ENCODE results near the gene SLC8A1.

SLC8A1 gene

DNA sequence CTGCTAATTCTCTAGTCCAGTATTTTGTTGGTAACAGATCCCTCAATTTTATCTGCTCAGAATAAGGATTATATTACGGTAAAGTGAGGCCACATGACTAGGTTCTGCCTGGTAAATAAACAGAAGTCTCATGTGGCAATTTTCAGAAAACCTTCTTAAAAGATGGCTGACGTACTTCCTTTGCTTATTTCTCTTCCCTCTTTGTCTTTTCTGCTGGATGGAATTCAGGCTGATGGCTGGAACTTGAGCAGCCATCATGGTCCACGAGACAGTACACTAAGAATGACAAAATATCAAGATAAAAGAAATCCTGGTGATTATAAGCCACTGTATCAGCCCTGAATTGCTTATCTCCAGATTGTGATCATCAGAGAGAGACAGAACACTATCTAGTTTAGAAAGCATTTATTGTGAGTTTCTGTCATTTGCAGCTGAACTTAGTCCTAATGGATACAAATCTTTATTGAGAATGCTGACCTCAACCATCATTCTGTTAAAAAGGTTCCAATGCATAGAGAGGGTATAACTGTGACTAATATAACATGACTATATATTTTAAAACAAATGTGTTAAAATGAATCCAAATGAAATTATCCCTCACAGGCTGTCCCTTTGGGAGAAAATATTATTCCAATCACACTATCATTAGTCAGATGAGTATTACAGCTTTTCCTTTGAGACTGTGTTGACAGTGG is 31.8 kb upstream of the SLC8A1 start:
- Histone ChIP-seq H3K4me1 (ENCODE audit: control insufficient read depth, insufficient read depth, low read length, poor library complexity, severe bottlenecking) (no peaks in the 10 kb centered on the region), H3K27me3 (replicated peaks; ENCODE audit: control insufficient read depth, insufficient read depth, low read length, poor library complexity, severe bottlenecking) (no peaks in the 10 kb centered on the region), H3K27ac (ENCODE audit: insufficient read depth, low read length, poor library complexity, severe bottlenecking) (no peak overlapping the region), H3K9me3 (ENCODE audit: control insufficient read depth, low read length) (no peaks in the 10 kb centered on the region), H3K36me3 (ENCODE audit: control insufficient read depth, insufficient read depth, low read length) (no peaks in the 10 kb centered on the region), H3K4me3 (ENCODE audit: insufficient read depth, low read depth, low read length, poor library complexity, severe bottlenecking) (no peak overlapping the region)
- DNase-seq: no peak

DNA sequence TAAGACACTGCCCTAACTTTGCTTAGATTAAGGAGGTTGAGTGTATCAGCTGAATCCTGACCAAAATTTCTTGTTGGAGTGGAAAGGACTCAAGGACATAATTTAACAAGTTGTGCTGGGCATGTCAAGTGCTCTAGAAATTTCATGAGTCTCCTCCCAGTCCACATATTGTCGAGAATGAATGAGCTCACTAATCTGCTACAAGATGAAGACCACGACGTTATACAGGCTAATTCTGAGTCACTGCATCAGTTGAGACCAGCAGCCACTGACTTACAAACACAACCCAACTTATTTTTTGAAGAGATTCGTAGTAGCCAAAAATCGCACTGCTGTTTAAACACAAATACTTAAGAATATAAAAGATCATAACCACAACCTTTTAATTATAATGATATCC is 28.7 kb upstream of the SLC8A1 start:
- Histone ChIP-seq H3K36me3 (ENCODE audit: control insufficient read depth, insufficient read depth, low read length) (no peaks in the 10 kb centered on the region), H3K4me3 (ENCODE audit: insufficient read depth, low read depth, low read length, poor library complexity, severe bottlenecking) (no peak overlapping the region), H3K9me3 (ENCODE audit: control insufficient read depth, low read length) (no peaks in the 10 kb centered on the region), H3K27me3 (replicated peaks; ENCODE audit: control insufficient read depth, insufficient read depth, low read length, poor library complexity, severe bottlenecking) (no peaks in the 10 kb centered on the region), H3K4me1 (ENCODE audit: control insufficient read depth, insufficient read depth, low read length, poor library complexity, severe bottlenecking) (no peaks in the 10 kb centered on the region), H3K27ac (ENCODE audit: insufficient read depth, low read length, poor library complexity, severe bottlenecking) (no peak overlapping the region)
- DNase-seq: no peak

DNA sequence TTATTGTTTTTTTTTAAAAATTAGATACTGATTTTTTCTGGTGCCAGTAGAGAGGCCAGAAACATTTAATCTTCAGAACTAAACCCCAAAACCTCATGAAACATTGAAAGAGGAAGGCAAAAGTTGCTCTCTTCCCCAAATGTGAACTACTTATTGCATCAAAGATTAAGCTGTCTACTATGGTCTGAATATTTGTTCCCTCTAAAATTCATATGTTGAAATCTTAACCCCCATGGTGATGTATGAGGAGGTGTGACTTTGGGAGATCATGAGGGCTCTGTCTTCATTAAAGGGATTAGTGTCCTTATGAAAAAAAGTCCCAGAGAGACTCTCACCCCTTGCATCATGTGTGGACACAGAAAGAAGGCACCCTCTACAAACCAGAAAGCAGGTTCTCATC is 28.2 kb upstream of the SLC8A1 start:
- Histone ChIP-seq H3K27ac (ENCODE audit: insufficient read depth, low read length, poor library complexity, severe bottlenecking) (no peak overlapping the region), H3K36me3 (ENCODE audit: control insufficient read depth, insufficient read depth, low read length) (no peaks in the 10 kb centered on the region), H3K27me3 (replicated peaks; ENCODE audit: control insufficient read depth, insufficient read depth, low read length, poor library complexity, severe bottlenecking) (no peaks in the 10 kb centered on the region), H3K9me3 (ENCODE audit: control insufficient read depth, low read length) (no peaks in the 10 kb centered on the region), H3K4me3 (ENCODE audit: insufficient read depth, low read depth, low read length, poor library complexity, severe bottlenecking) (no peak overlapping the region), H3K4me1 (ENCODE audit: control insufficient read depth, insufficient read depth, low read length, poor library complexity, severe bottlenecking) (no peaks in the 10 kb centered on the region)
- DNase-seq: no peak

DNA sequence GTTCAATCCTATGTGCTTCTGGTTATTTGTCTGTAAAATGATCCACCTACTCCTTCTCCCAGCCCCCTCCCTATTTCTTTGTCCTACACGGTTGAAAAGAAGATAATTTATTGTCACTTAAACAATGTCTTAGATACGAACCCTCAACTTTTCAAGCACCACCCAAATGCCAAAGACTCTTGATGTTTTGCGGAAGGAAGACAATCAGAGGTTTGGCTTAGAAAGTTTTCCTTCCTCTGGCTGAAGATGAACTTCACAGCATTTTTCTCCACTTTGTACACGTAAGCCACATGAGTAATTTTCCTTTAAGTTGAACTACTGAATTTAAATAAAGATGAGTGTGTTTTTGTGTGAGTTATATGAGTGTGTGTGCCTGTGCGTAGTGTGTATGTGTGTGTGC is 25.5 kb upstream of the SLC8A1 start:
- Histone ChIP-seq H3K4me3 (ENCODE audit: insufficient read depth, low read depth, low read length, poor library complexity, severe bottlenecking) (no peak overlapping the region), H3K27me3 (replicated peaks; ENCODE audit: control insufficient read depth, insufficient read depth, low read length, poor library complexity, severe bottlenecking) (no peaks in the 10 kb centered on the region), H3K9me3 (ENCODE audit: control insufficient read depth, low read length) (no peaks in the 10 kb centered on the region), H3K36me3 (ENCODE audit: control insufficient read depth, insufficient read depth, low read length) (no peaks in the 10 kb centered on the region), H3K27ac (ENCODE audit: insufficient read depth, low read length, poor library complexity, severe bottlenecking) (no peak overlapping the region), H3K4me1 (ENCODE audit: control insufficient read depth, insufficient read depth, low read length, poor library complexity, severe bottlenecking) (no peaks in the 10 kb centered on the region)
- no peak for DNase-seq

DNA sequence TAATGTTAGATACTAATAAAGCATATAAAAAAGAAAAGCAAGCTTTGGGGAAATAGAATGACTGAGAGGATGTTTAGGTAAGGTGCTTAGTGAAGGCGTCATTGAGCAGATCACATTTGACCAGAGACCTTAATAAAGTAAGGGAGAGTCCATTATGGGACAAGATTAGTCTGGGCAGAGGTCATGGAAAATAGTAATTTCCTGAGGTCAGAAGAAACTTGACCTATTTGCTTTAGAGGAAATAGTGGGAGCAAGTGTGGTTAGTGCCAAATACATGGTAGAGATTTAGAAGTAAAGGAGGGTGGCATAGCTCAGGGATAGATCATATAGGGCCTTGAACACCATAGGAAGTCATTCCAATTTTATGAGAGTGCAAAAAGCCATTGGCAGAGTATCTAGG is 24.5 kb upstream of the SLC8A1 start:
- no peak overlapping the region for H3K27ac ChIP-seq (ENCODE audit: insufficient read depth, low read length, poor library complexity, severe bottlenecking)
- H3K9me3 ChIP-seq (ENCODE audit: control insufficient read depth, low read length): no peaks in the 10 kb centered on the region
- H3K36me3 ChIP-seq (ENCODE audit: control insufficient read depth, insufficient read depth, low read length): no peaks in the 10 kb centered on the region
- H3K27me3 ChIP-seq (replicated peaks; ENCODE audit: control insufficient read depth, insufficient read depth, low read length, poor library complexity, severe bottlenecking): no peaks in the 10 kb centered on the region
- H3K4me3 ChIP-seq (ENCODE audit: insufficient read depth, low read depth, low read length, poor library complexity, severe bottlenecking): no peak overlapping the region
- H3K4me1 ChIP-seq (ENCODE audit: control insufficient read depth, insufficient read depth, low read length, poor library complexity, severe bottlenecking): no peaks in the 10 kb centered on the region
- no peak for DNase-seq

DNA sequence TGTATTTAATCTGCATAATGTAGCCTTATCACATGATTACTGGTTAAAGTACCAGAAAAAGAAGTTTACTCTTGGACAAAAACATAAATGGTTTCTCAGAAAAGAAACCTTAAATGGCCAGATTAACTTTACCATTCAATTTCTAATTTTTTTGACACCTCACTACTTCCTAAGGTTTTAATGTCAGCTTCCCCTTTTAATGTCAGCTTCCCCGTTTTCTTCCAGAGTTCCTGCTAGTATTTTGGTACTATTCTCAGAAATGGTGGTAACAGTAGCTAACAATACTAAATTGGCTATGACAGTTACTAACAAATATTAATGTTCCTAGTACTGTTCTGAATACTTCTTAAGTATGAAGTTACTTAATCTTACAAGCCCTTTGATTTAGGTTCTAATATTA is 22.4 kb upstream of the SLC8A1 start:
- no peak for DNase-seq
- Histone ChIP-seq H3K9me3 (ENCODE audit: control insufficient read depth, low read length) (no peaks in the 10 kb centered on the region), H3K36me3 (ENCODE audit: control insufficient read depth, insufficient read depth, low read length) (no peaks in the 10 kb centered on the region), H3K4me3 (ENCODE audit: insufficient read depth, low read depth, low read length, poor library complexity, severe bottlenecking) (no peak overlapping the region), H3K27ac (ENCODE audit: insufficient read depth, low read length, poor library complexity, severe bottlenecking) (no peak overlapping the region), H3K4me1 (ENCODE audit: control insufficient read depth, insufficient read depth, low read length, poor library complexity, severe bottlenecking) (no peaks in the 10 kb centered on the region), H3K27me3 (replicated peaks; ENCODE audit: control insufficient read depth, insufficient read depth, low read length, poor library complexity, severe bottlenecking) (no peaks in the 10 kb centered on the region)

DNA sequence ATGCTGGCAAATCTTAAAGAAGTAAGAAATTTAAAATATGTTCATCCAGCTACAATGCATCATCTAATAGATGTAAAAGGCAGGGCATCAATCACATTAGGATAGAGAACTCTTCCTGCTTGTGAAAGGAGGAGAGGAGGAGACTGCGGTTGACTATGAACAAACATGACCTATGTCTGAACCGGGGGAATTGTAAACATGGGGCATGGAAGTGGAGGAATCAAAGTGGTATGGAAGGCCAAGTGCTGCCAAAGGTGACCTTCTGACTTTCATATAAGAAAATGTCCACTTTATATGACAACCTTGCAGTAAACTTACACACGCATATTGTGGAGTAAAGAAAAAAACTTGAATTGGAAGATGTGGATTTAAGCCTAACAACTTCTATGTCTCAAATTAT is 20.0 kb upstream of the SLC8A1 start:
- Histone ChIP-seq H3K36me3 (ENCODE audit: control insufficient read depth, insufficient read depth, low read length) (no peaks in the 10 kb centered on the region), H3K4me3 (ENCODE audit: insufficient read depth, low read depth, low read length, poor library complexity, severe bottlenecking) (no peak overlapping the region), H3K4me1 (ENCODE audit: control insufficient read depth, insufficient read depth, low read length, poor library complexity, severe bottlenecking) (no peaks in the 10 kb centered on the region), H3K27me3 (replicated peaks; ENCODE audit: control insufficient read depth, insufficient read depth, low read length, poor library complexity, severe bottlenecking) (no peaks in the 10 kb centered on the region), H3K9me3 (ENCODE audit: control insufficient read depth, low read length) (no peaks in the 10 kb centered on the region), H3K27ac (ENCODE audit: insufficient read depth, low read length, poor library complexity, severe bottlenecking) (no peak overlapping the region)
- no peak for DNase-seq

DNA sequence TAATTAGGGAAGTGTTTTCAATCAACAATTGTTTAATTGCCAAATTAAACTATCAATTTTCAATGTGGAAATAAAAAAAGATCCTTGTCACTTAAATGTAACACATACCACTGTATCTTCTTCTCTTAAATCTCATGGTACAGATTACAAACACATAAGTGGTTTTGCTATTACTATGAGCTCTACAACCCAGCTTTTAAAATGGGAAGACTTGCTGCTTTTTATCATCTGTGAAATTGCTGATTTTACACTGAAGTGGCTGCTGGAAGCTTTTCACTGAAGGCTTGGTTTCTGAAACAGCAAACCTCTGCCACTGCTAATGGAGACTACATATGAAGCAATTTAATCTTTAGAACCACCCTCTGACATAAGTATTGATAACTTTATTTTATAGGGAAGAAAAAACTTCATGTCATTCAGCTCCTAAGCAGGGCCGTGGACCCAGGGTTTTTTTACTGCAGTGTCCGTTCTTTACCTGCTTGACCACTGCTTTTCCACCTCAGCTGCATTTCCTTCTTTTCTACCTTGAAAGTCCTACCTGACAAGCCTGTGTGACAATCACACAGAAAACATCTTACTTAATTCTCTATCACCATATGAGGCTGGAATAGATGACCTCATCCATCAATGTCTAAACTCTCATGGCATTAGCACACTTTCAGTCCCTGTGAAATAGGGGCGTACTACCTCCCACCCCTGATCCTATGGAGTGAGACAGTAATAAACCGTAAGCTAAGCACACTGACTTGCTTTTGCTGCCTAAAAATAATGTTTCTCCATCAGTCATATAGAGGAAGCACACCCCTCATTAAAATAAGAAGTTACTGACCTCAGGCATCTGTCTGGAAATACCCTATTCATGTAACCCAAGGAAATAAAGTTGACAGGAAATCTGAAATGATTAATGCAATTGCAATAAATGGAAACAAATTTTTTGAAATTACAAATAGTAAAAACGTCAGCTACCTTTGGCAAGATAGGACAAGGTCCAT is 19.2 kb upstream of the SLC8A1 start:
- H3K4me1 ChIP-seq (ENCODE audit: control insufficient read depth, insufficient read depth, low read length, poor library complexity, severe bottlenecking): no peaks in the 10 kb centered on the region
- DNase-seq: no peak
- no peak overlapping the region for H3K4me3 ChIP-seq (ENCODE audit: insufficient read depth, low read depth, low read length, poor library complexity, severe bottlenecking)
- H3K36me3 ChIP-seq (ENCODE audit: control insufficient read depth, insufficient read depth, low read length): no peaks in the 10 kb centered on the region
- no peak overlapping the region for H3K27ac ChIP-seq (ENCODE audit: insufficient read depth, low read length, poor library complexity, severe bottlenecking)
- H3K27me3 ChIP-seq (replicated peaks; ENCODE audit: control insufficient read depth, insufficient read depth, low read length, poor library complexity, severe bottlenecking): no peaks in the 10 kb centered on the region
- H3K9me3 ChIP-seq (ENCODE audit: control insufficient read depth, low read length): no peaks in the 10 kb centered on the region

DNA sequence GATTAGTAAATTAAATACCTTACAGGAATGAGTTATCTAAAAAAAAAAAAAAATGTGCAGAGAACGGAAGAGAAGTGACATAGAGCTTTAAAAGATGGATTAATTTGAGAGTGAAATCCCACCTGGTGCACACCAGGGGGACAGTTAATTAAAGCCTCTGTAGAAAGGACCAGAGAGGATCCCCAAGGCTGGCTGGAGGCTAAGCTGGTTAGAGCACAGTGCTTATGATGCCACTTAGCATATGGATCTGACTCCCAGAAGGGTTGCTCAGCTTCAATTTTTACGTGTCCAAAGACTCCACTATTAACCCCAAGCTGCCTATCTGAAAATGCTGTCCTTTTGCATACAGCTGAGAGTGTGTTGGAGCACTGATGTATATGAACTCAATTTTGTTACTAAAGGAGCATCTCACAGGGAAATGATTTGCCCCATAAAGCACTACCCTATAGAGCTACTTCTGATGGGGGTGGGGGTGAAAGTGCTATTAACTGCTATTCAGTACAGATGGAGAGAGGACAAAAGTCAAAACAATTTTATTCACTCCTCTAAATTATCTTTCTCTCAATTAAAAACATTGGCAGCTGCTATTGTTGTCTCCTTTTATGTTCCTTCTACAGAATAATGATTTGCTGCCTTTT is 15.2 kb upstream of the SLC8A1 start:
- Histone ChIP-seq H3K27ac (ENCODE audit: insufficient read depth, low read length, poor library complexity, severe bottlenecking) (no peak overlapping the region), H3K36me3 (ENCODE audit: control insufficient read depth, insufficient read depth, low read length) (no peaks in the 10 kb centered on the region), H3K27me3 (replicated peaks; ENCODE audit: control insufficient read depth, insufficient read depth, low read length, poor library complexity, severe bottlenecking) (no peaks in the 10 kb centered on the region), H3K9me3 (ENCODE audit: control insufficient read depth, low read length) (no peaks in the 10 kb centered on the region), H3K4me1 (ENCODE audit: control insufficient read depth, insufficient read depth, low read length, poor library complexity, severe bottlenecking) (no peaks in the 10 kb centered on the region), H3K4me3 (ENCODE audit: insufficient read depth, low read depth, low read length, poor library complexity, severe bottlenecking) (no peak overlapping the region)
- DNase-seq: no peak
